GM19467 (cell line): ENCODE measurements around the gene UGT1A8.

Experiments
- ATAC-seq: cut with Tn5 transposase; IDR thresholded peaks from one replicate; pipeline ENCODE4 v1.9.1; 2021; ENCODE audit warnings: mild to moderate bottlenecking, moderate library complexity; ENCODE audit not compliant: unreplicated experiment

UGT1A8 gene

GRCh38 chr2:233816771-233817170, 199.3 kb downstream of the UGT1A8 start:
- ATAC-seq = no peak

DNA sequence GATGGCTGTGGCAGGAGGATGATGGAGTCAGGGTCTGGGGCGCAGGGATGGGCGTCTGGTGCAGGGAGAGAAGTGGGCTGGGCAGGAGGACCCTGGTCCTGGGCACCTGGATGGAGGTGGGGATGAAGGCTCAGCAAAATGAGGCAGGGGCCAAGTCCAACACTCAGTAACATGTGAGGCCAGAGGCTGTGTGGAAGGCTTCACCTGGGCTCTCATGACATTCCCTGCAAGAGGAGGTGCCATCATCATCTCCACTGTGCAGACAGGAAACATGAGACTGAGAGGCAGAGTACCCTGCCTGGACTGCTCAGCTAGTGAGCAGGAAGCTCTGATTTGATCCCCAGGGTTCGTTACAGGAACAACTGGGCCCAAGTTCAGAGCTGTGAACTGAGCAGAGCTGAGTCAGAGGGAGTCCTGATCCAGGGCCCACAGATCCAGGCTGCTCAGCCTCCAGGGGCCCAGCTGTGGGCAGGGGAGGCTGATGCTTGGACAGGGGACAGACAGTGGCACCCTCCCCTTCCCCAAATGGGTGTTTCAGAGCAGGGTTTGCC, 200.0 kb downstream of the UGT1A8 start:
- ATAC-seq = no peak

DNA sequence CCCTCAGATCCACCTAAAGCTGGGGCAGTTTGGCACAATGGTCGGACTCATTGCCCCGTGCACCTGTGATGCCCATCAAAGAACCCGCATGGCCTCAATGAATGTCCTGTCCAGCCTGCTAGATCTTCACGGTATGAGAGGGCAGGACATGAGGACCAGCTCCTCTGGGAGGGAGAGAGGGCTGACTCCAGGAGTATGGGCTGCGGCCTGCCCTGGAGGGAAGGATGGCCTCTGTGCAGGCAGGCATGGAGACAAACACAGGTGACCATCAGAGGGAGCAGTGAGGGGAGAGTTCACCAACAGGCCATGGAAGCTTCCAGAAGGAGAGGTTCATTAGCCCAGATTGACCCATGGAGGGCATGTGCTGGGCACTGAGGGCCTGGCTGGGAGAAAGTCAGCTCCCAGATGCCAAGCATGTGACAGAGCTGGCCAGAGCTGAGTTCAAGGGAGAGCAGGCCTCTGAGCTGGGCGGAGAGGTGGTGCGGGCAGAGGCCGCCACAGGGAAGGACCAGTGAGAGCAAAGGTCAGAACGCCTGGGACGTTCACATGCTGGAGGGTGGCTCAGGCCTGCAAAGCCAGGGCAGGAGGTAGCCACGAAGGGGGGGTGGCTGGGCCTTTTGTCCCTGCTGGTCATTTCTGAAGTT, 200.7 kb downstream of the UGT1A8 start:
- no peak for ATAC-seq

DNA sequence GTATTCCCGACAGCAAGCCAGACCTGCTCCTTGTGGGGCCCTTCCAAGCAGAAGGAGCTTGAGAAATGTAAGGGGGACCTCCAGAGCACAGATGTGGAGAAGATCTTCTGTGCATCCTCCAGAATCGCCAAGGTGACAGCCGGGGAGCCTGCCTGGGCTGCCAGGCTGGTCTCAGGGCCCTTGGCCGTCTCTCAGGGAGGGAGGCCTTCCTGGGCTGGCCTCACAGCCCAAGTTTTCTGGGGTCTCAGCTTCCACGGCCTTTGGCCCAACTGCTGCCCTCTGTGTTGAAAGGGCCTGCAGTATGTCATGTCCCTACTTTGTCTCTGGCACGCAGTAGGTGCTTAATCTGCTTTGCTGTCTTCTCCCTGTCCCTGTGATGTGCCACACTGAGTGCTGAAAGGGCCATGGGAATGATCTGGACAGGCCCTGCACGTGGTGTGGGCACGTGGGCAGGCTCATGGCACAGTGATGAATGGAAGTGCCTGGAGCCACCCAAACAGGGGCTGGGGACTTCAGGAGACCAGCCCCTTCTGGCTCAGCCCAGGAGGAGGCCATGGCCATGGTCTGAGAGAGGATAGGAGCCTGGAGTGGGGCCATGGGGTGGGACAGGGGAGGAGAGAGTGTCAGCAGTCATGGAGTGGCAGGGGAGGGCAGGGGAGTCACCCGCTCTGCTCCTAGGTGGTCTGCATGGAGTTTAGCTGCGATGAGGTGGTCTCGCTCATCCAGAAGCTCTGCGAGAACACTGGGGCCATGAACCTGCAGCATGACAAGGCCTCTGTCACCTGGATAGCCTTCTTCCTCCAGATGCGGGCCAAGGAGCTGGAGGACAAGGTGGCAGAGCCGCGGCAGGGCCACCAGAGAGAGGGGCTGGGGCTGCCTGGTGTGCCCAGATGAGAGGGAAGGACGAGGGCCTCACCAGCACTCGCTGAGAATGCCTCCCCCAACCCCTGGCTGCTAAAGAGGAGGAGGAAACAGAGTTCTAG, 201.5 kb downstream of the UGT1A8 start:
- ATAC-seq = no peak

- no peak for ATAC-seq
Measured at GRCh38 chr2:233819884-233820773, 202.7 kb downstream of the UGT1A8 start.

DNA sequence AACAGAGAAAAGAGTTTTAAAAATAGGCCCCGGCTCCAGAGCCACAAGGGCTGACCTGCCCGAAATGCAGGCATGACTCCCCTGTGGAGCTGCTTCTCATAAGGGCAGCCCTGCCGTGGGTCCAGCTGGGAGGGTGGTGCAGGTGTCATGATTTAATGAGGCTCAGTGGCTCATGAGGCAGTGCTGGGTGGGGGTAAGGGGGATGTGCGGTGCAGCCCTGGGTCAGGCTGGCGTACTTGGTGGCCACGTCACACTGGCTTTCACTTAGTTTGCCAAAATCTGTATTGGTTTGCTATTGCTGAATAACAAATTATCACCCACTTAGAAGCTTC, 203.3 kb downstream of the UGT1A8 start:
- ATAC-seq = no peak

- no peak for ATAC-seq
Measured at GRCh38 chr2:233821196-233821595, 203.8 kb downstream of the UGT1A8 start.

- no peak for ATAC-seq
Measured at GRCh38 chr2:233821709-233822100, 204.3 kb downstream of the UGT1A8 start.

- no peak for ATAC-seq
Measured at GRCh38 chr2:233822101-233822771, 204.8 kb downstream of the UGT1A8 start.
